IMR-90 (cell line): ENCODE data around the gene RPGR. TPM values are rescaled to one million over a fixed set of nuclear protein-coding genes. Genes with fewer than 3 reads are reported as not detected.

Experiments used
- ATAC-seq: fragments of 200-7000 bp; cut with Tn5 transposase; 2 replicates; pipeline ENCODE4 v1.9.1; 2020; ENCODE audit warnings: low read depth, mild to moderate bottlenecking, moderate library complexity
- BruUV-seq: library from RNA; stranded (reverse); fragments of 400-500 nt; replicated peaks from 2 replicates; lab custom pipeline; 2021; lab: Mats Ljungman, UMichigan
- CTCF ChIA-PET: fragments of 300-600 bp; formaldehyde crosslinking; extraction: SDS; loops from one replicate; lab custom pipeline; 2021; ENCODE audit warnings: antibody characterized with exemption; lab: Yijun Ruan, JAX
- POLR2A ChIA-PET: fragments of 300-600 bp; sonication (Branson Sonifier 250); formaldehyde crosslinking; loops from one replicate; lab custom pipeline; 2022; ENCODE audit warnings: antibody characterized with exemption; ENCODE audit not compliant: unreplicated experiment; lab: Charles Lee
- DNase-seq: peaks from one replicate; pipeline ENCODE4 v3.0.0; 2013
- H2AFZ ChIP-seq: replicated peaks from 2 replicates; pipeline ENCODE3; 2013; ENCODE audit warnings: low read length, mild to moderate bottlenecking; ENCODE audit not compliant: poor library complexity
- H2AK5ac ChIP-seq: 2 replicates; pipeline ENCODE4 v1.6.1; 2013; ENCODE audit warnings: low read depth, low read length, inconsistent platforms
- H2AK9ac ChIP-seq: replicated peaks from 2 replicates; pipeline ENCODE3; 2013; ENCODE audit warnings: mild to moderate bottlenecking, low read depth, low read length, moderate library complexity; ENCODE audit not compliant: poor library complexity
- H2BK120ac ChIP-seq: 2 replicates; pipeline ENCODE4 v1.6.1; 2013; ENCODE audit warnings: low read depth, low read length, inconsistent platforms
- H2BK15ac ChIP-seq: 3 replicates; pipeline ENCODE4 v1.6.1; 2013; ENCODE audit warnings: low read depth, low read length, inconsistent platforms
- H2BK20ac ChIP-seq: 2 replicates; pipeline ENCODE4 v1.6.1; 2013; ENCODE audit warnings: low read depth, mild to moderate bottlenecking, inconsistent platforms, low read length, moderate library complexity
- H2BK5ac ChIP-seq: 2 replicates; pipeline ENCODE4 v1.6.1; 2013; ENCODE audit warnings: mild to moderate bottlenecking, low read depth, low read length, inconsistent platforms; ENCODE audit not compliant: poor library complexity, severe bottlenecking
- H3K14ac ChIP-seq: replicated peaks from 2 replicates; pipeline ENCODE4 v1.6.1; 2013; ENCODE audit warnings: low read depth, low read length, inconsistent platforms
- H3K18ac ChIP-seq: 2 replicates; pipeline ENCODE4 v1.6.1; 2013; ENCODE audit warnings: low read depth, low read length, control low read depth
- H3K23ac ChIP-seq: 2 replicates; pipeline ENCODE4 v1.6.1; 2013; ENCODE audit warnings: low read depth, low read length, inconsistent platforms
- H3K27ac ChIP-seq: 2 replicates; pipeline ENCODE4 v1.5.1; 2013; ENCODE audit warnings: mild to moderate bottlenecking, control low read depth, low read length; ENCODE audit not compliant: insufficient read depth
- H3K27me3 ChIP-seq: 2 replicates; pipeline ENCODE4 v1.6.1; 2013; ENCODE audit warnings: low read length; ENCODE audit not compliant: control insufficient read depth, insufficient read depth
- H3K36me3 ChIP-seq: 2 replicates; pipeline ENCODE4 v1.6.1; 2013; ENCODE audit warnings: low read length, mixed read lengths; ENCODE audit not compliant: control insufficient read depth, insufficient read depth
- H3K4ac ChIP-seq: 2 replicates; pipeline ENCODE4 v1.6.1; 2013; ENCODE audit warnings: low read depth, low read length, inconsistent platforms
- H3K4me1 ChIP-seq: 2 replicates; pipeline ENCODE4 v1.6.1; 2013; ENCODE audit warnings: low read length, mixed read lengths; ENCODE audit not compliant: control insufficient read depth, insufficient read depth
- H3K4me2 ChIP-seq: 2 replicates; pipeline ENCODE4 v1.6.1; 2013; ENCODE audit warnings: low read depth, mild to moderate bottlenecking, control low read depth, low read length, moderate library complexity
- H3K4me3 ChIP-seq: 2 replicates; pipeline ENCODE4 v1.5.1; 2013; ENCODE audit warnings: low read depth, mild to moderate bottlenecking, control low read depth, low read length, moderate library complexity; ENCODE audit not compliant: insufficient read depth
- H3K56ac ChIP-seq: 2 replicates; pipeline ENCODE4 v1.6.1; 2013; ENCODE audit warnings: low read length, inconsistent platforms; ENCODE audit not compliant: insufficient read depth; ENCODE audit errors: extremely low read depth
- H3K79me1 ChIP-seq, 2 experiments: 2 replicates each; pipeline ENCODE4 v1.6.1; 2013; ENCODE audit warnings: low read length in 2 of 2, inconsistent platforms in 1 of 2, low read depth in 1 of 2
- H3K9ac ChIP-seq: 2 replicates; pipeline ENCODE4 v1.6.1; 2013; ENCODE audit warnings: low read depth, low read length, control low read depth
- H3K9me1 ChIP-seq: 2 replicates; pipeline ENCODE4 v1.6.1; 2013; ENCODE audit warnings: low read length, inconsistent platforms; ENCODE audit not compliant: insufficient read depth
- H3K9me3 ChIP-seq: 2 replicates; pipeline ENCODE4 v1.6.1; 2013; ENCODE audit warnings: low read length; ENCODE audit not compliant: control insufficient read depth, insufficient read depth
- H4K20me1 ChIP-seq: 2 replicates; pipeline ENCODE4 v1.6.1; 2013; ENCODE audit warnings: low read length, inconsistent platforms; ENCODE audit not compliant: insufficient read depth
- H4K5ac ChIP-seq: 2 replicates; pipeline ENCODE4 v1.6.1; 2013; ENCODE audit warnings: mild to moderate bottlenecking, low read depth, low read length, control low read depth
- H4K8ac ChIP-seq, 2 experiments: 2 replicates each; pipeline ENCODE4 v1.6.1; 2013; ENCODE audit warnings: low read depth in 2 of 2, low read length in 2 of 2, control low read depth in 1 of 2, inconsistent platforms in 1 of 2
- H4K91ac ChIP-seq: 2 replicates; pipeline ENCODE4 v1.6.1; 2013; ENCODE audit warnings: low read depth, low read length, inconsistent platforms; ENCODE audit not compliant: insufficient read depth
- BHLHE40 ChIP-seq: fragments of 150-350 bp; IDR thresholded peaks from 2 replicates; pipeline ENCODE4 v1.6.1; 2016; ENCODE audit warnings: mild to moderate bottlenecking, low read depth, low read length
- WGBS, 2 experiments: methylation state at CpG; one replicate each; pipeline versions ENCODE4 v1.1.5 to v1.1.7; 2013; ENCODE audit warnings: missing lambda C conversion rate in 2 of 2; ENCODE audit not compliant: insufficient read length in 1 of 2; ENCODE audit errors: extremely low coverage in 2 of 2; 5-methylcytosine and 5-hydroxymethylcytosine counted together
- dilution Hi-C: fragments of 300-500 bp; cut with HindIII; formaldehyde crosslinking; loops from one replicate; pipeline ENCODE4 v1.14.3; 2018; ENCODE audit warnings: low sequenced_read_pairs; ENCODE audit not compliant: unreplicated experiment
- in situ Hi-C: fragments of 300-500 bp; cut with MboI; formaldehyde crosslinking; loops from 3 replicates; pipeline ENCODE4 v1.14.3; 2019; ENCODE audit warnings: low sequenced_read_pairs, inconsistent platforms, mixed read lengths
- intact Hi-C: fragments of 100-400 bp; cut with micrococcal nuclease; formaldehyde crosslinking; loops from 2 replicates; pipeline ENCODE4 v1.10.0; 2022
- polyA plus RNA-seq, 3 experiments: library from polyadenylated mRNA; depleted of rRNA; stranded (reverse); fragments of >200 nt; gene quantifications; 2 replicates each; pipeline ENCODE4 v1.2.3, GENCODE V29; 2012; ENCODE audit warnings: low replicate concordance in 1 of 3
- total RNA-seq: library from RNA; depleted of rRNA; stranded (reverse); fragments of >200 nt; gene quantifications from 2 replicates; pipeline ENCODE4 v1.2.3, GENCODE V29; 2012

The RPGR gene
- total and polyA plus RNA-seq, 2 of the 4 experiments (the other 2 are of a cell fraction) = 2.2 to 3.8 TPM

GRCh38 chrX:38279188-38279587, 48.1 kb downstream of the RPGR start:
- Histone ChIP-seq H3K4ac (no peak overlapping the region), H3K23ac (no peak overlapping the region), H3K4me1 (peaks cover 5% of the 10 kb centered on the region), H2BK15ac (no peak overlapping the region), H3K36me3 (no peaks in the 10 kb centered on the region), H3K18ac (no peak overlapping the region), H3K27ac (no peak overlapping the region), H2AFZ (no peak overlapping the region), H4K20me1 (no peaks in the 10 kb centered on the region), H3K9ac (no peak overlapping the region), H4K5ac (no peak overlapping the region), H3K4me2 (no peak overlapping the region), H4K91ac (no peak overlapping the region), H3K56ac (no peak overlapping the region), H3K79me1 (no peaks in the 10 kb centered on the region; a peak in 1 of 4 replicates), H3K9me1 (peaks cover under 1% of the 10 kb centered on the region), H2AK9ac (no peak overlapping the region), H3K4me3 (no peak overlapping the region), H3K27me3 (no peaks in the 10 kb centered on the region), H4K8ac (no peak overlapping the region; a peak in 1 of 4 replicates), H2BK5ac (no peak overlapping the region), H3K14ac (no peak overlapping the region), H3K9me3 (no peaks in the 10 kb centered on the region), H2BK20ac (no peak overlapping the region), H2BK120ac (no peak overlapping the region), H2AK5ac (0 out of 2 replicates have a peak overlapping the region, but pooled peaks have one; percentile 51)
- intact Hi-C loops (no loop called here), in situ Hi-C loops (no loop called here), dilution Hi-C loops (no loop called here)
- DNase-seq (no peak), ATAC-seq (no peak)
- no peak for TF ChIP-seq BHLHE40
- no TSS peak for BruUV-seq
- no CpG with 5 or more reads among the region's 2 CpGs for WGBS, 2 experiments
- ChIA-PET POLR2A (no interaction called here), CTCF (interaction anchor here (0.9 to 2.0 kb wide), 4 partner anchors 30 to 88 kb away, joined by 3 to 6 read pairs (median 4); partner anchors contain the start of gene RPGR)
